Left ventricle myocardium inferior (tissue), 1 donor: Measurements from ENCODE around the gene MT1F. TPM values are rescaled to one million over a fixed set of nuclear protein-coding genes. Genes with fewer than 3 reads are reported as not detected.

Source experiments
- DNase-seq: peaks from one replicate; pipeline ENCODE4 v3.0.0-alpha.2; 2020
- H3K27ac ChIP-seq: fragments of 200-600 bp; replicated peaks from 2 replicates; pipeline ENCODE4 v1.8.0; 2021
- H3K27me3 ChIP-seq: fragments of 200-600 bp; 2 replicates; pipeline ENCODE4 v1.8.0; 2021; ENCODE audit warnings: low read depth
- H3K36me3 ChIP-seq: fragments of 200-600 bp; 2 replicates; pipeline ENCODE4 v1.8.0; 2021
- H3K4me1 ChIP-seq: fragments of 200-600 bp; 2 replicates; pipeline ENCODE4 v1.8.0; 2021
- H3K4me3 ChIP-seq: fragments of 200-600 bp; 2 replicates; pipeline ENCODE4 v1.8.0; 2021; ENCODE audit warnings: mild to moderate bottlenecking, moderate library complexity
- H3K9me3 ChIP-seq: fragments of 200-600 bp; replicated peaks from 2 replicates; pipeline ENCODE4 v1.8.0; 2021
- CTCF ChIP-seq: fragments of 200-600 bp; IDR thresholded peaks from 2 replicates; pipeline ENCODE4 v1.8.0; 2021; ENCODE audit warnings: antibody characterized with exemption, mild to moderate bottlenecking, borderline replicate concordance
- intact Hi-C: fragments of 100-400 bp; cut with micrococcal nuclease; formaldehyde crosslinking; loops from one replicate; pipeline ENCODE4 v1.11.0; 2022
- total RNA-seq: library from RNA; stranded (reverse); fragmentation: NEBNext Ultra II Directional; extraction: Animal tissue kit (Norgen Biotek cat#: 25700); gene quantifications from one replicate; pipeline ENCODE4 v1.2.1, GENCODE V29; 2021
- donor health status: DM: no; HTN: yes; CAD: no; lungs with severe emphysema.

MT1F gene
- total RNA-seq, 1 donor from 2014 or later: 0.85 TPM

GRCh38 chr16:56610017-56610608 lies 47.6 kb upstream of the MT1F start:
- intact Hi-C loops: no loop called here
- Histone ChIP-seq H3K4me1 (peaks cover 66% of the 10 kb centered on the region), H3K36me3 (no peaks in the 10 kb centered on the region), H3K27me3 (no peaks in the 10 kb centered on the region), H3K27ac (peak overlapping the region; percentile 95), H3K4me3 (peak overlapping the region; percentile 78), H3K9me3 (no peaks in the 10 kb centered on the region)
- no peak for TF ChIP-seq CTCF
- no peak for DNase-seq

GRCh38 chr16:56610609-56611111 lies 47.1 kb upstream of the MT1F start:
- H3K4me3 ChIP-seq: peak overlapping the region; percentile 78
- H3K4me1 ChIP-seq: peaks cover 64% of the 10 kb centered on the region
- no peak for TF ChIP-seq CTCF
- H3K9me3 ChIP-seq: no peaks in the 10 kb centered on the region
- H3K27ac ChIP-seq: peak overlapping the region; percentile 95
- H3K27me3 ChIP-seq: no peaks in the 10 kb centered on the region
- DNase-seq: no peak
- no peaks in the 10 kb centered on the region for H3K36me3 ChIP-seq
- intact Hi-C loops: no loop called here

GRCh38 chr16:56611281-56611833 lies 46.4 kb upstream of the MT1F start:
- H3K36me3 ChIP-seq: no peaks in the 10 kb centered on the region
- intact Hi-C loops: no loop called here
- peak overlapping the region; percentile 95 for H3K27ac ChIP-seq
- H3K4me1 ChIP-seq: peaks cover 58% of the 10 kb centered on the region
- H3K27me3 ChIP-seq: no peaks in the 10 kb centered on the region
- no peak for TF ChIP-seq CTCF
- peak; percentile 75 for DNase-seq
- H3K9me3 ChIP-seq: no peaks in the 10 kb centered on the region
- H3K4me3 ChIP-seq: no peak overlapping the region

GRCh38 chr16:56613706-56614105 lies 44.1 kb upstream of the MT1F start:
- Histone ChIP-seq H3K4me1 (peaks cover 58% of the 10 kb centered on the region), H3K36me3 (no peaks in the 10 kb centered on the region), H3K9me3 (no peaks in the 10 kb centered on the region), H3K27ac (no peak overlapping the region), H3K4me3 (no peak overlapping the region), H3K27me3 (no peaks in the 10 kb centered on the region)
- intact Hi-C loops: no loop called here
- no peak for TF ChIP-seq CTCF
- DNase-seq: no peak

GRCh38 chr16:56614549-56614991 lies 43.2 kb upstream of the MT1F start:
- DNase-seq: no peak
- H3K27ac ChIP-seq: no peak overlapping the region
- H3K9me3 ChIP-seq: no peaks in the 10 kb centered on the region
- intact Hi-C loops: no loop called here
- no peak overlapping the region for H3K4me3 ChIP-seq
- no peaks in the 10 kb centered on the region for H3K27me3 ChIP-seq
- TF ChIP-seq CTCF: no peak
- no peaks in the 10 kb centered on the region for H3K36me3 ChIP-seq
- peaks cover 54% of the 10 kb centered on the region for H3K4me1 ChIP-seq
